Measurements from ENCODE around the gene COL5A1. TPM values are rescaled to one million over a fixed set of nuclear protein-coding genes. Genes with fewer than 3 reads are reported as not detected.
A peak's percentile ranks its signal among the peaks of the same experiment; 100 is the strongest.

COL5A1 gene
- polyA plus RNA-seq, 3 donors: 0.01 TPM; not detected in 2

DNA sequence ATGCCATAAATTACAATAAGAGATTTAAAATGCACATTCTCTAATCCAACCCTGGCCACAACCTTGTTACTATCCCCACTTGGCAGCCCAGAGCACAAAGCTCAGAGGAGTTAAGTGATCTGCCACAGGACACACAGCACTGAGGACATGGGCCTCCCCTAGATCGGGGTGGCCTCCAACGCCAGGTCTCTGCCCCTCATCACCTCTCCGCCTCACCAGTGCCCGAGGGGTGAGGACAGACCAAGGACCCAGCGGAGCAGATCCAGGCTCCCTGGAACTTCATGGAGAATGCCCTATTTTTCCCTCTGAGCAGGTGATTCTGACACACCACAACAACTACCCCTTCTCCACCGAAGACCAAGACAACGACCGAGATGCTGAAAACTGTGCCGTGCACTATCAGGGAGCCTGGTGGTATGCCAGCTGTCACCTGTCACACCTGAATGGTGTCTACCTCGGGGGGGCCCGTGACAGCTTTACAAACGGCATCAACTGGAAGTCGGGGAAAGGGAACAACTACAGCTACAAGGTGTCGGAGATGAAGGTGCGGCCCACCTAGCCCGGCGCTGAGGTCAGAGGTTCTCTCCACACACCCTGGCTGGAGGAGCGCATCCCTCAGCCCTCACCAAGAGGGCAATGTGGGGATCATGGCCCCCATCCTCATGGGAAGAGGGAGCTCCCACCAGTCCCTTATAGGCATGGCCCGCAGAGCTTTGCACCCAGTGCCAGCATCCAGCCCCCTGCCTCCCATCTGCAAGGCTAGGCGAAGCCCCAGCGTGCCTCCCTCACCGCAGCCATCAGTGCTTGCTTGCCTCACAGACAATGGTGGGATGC, 226.5 kb downstream of the COL5A1 start:
- H3K4me3 Mint-ChIP-seq: no peak overlapping the region
- H3K9me3 ChIP-seq (replicated peaks in 1 of 2; ENCODE audit: control insufficient read depth in 1 of 2, insufficient read depth in 1 of 2, low read length in 2 of 2): peaks cover 0 to 10% of the 10 kb centered on the region in 2 donors
- intact Hi-C loops (cut with micrococcal nuclease): no loop called here

More for the DNA sequence above, 226.5 kb downstream of the COL5A1 start:
- no peaks in the 10 kb centered on the region for H3K4me1 ChIP-seq (ENCODE audit: control insufficient read depth in 1 of 2, insufficient read depth in 2 of 2, low read length in 2 of 2)
- H3K79me2 ChIP-seq (ENCODE audit: insufficient read depth, low read length): no peaks in the 10 kb centered on the region
- DNase-seq: no peak
- Mint-ChIP-seq H3K9me3 (peaks cover 4 to 18% (median 9%) of the 10 kb centered on the region in 7 donors), H3K27me3 (ENCODE audit: low read depth in 3 of 3) (peaks cover 11 to 17% (median 14%) of the 10 kb centered on the region in 3 donors), H3K36me3 (no peaks in the 10 kb centered on the region), H3K27ac (peak overlapping the region in 2 of 7 donors; percentile 48 to 58), H3K4me1 (no peaks in the 10 kb centered on the region)
- H3K36me3 ChIP-seq (replicated peaks in 1 of 2; ENCODE audit: control insufficient read depth in 1 of 2, insufficient read depth in 2 of 2, low read length in 2 of 2): no peaks in the 10 kb centered on the region
- H4K20me1 ChIP-seq (ENCODE audit: insufficient read depth, low read length): no peaks in the 10 kb centered on the region
- TF ChIP-seq CTCF (IDR thresholded peaks at IDR 0.05): no peak
- H2AFZ ChIP-seq (ENCODE audit: insufficient read depth, low read depth, low read length, poor library complexity, severe bottlenecking): no peak overlapping the region
- no peak overlapping the region for H3K4me3 ChIP-seq (replicated peaks in 1 of 3; ENCODE audit: low read depth in 2 of 3, low read length in 3 of 3)
- no peak overlapping the region for H3K27ac ChIP-seq (ENCODE audit: low read depth in 1 of 2, low read length in 2 of 2)
- peaks cover 0 to 3% of the 10 kb centered on the region in 2 donors for H3K27me3 ChIP-seq (ENCODE audit: control insufficient read depth in 2 of 2, insufficient read depth in 2 of 2, low read length in 2 of 2)
- WGBS (ENCODE audit: insufficient coverage): 98% methylated on average over 22 of the region's 22 CpGs
- H3K9ac ChIP-seq (ENCODE audit: insufficient read depth, low read length, poor library complexity, severe bottlenecking): no peak overlapping the region
- H3K4me2 ChIP-seq (replicated peaks; ENCODE audit: extremely low read depth, low read length, poor library complexity, severe bottlenecking): no peak overlapping the region

Data from CD14-positive monocyte (primary cell).